Bronchial epithelial cell (primary cell): Measurements from ENCODE around the gene TNFRSF13B. TPM values are rescaled to one million over a fixed set of nuclear protein-coding genes. Genes with fewer than 3 reads are reported as not detected.

Experiments
- DNase-seq: peaks from one replicate; pipeline ENCODE4 v3.0.0-alpha.2; 2010; ENCODE audit warnings: low read depth
- FAIRE-seq: peaks from 2 replicates; lab custom pipeline; 2011; peaks lifted over from hg19 to GRCh38; lab: Jason Lieb, UNC
- H3K27me3 ChIP-seq: 2 replicates; pipeline ENCODE4 v1.5.1; 2011; ENCODE audit warnings: low read length; ENCODE audit not compliant: control insufficient read depth, insufficient read depth
- H3K36me3 ChIP-seq: 2 replicates; pipeline ENCODE4 v1.5.1; 2011; ENCODE audit warnings: low read length; ENCODE audit not compliant: control insufficient read depth, insufficient read depth
- H3K4me3 ChIP-seq: 2 replicates; pipeline ENCODE4 v1.5.1; 2011; ENCODE audit warnings: mild to moderate bottlenecking, low read depth, low read length, control low read depth
- CTCF ChIP-seq: IDR thresholded peaks from 2 replicates; pipeline ENCODE4 v1.5.1; 2011; ENCODE audit warnings: mild to moderate bottlenecking, moderate library complexity, low read length, control low read depth, inconsistent platforms; ENCODE audit not compliant: insufficient read depth, severe bottlenecking
- total RNA-seq: library from RNA; depleted of rRNA; stranded (reverse); fragments of >200 nt; gene quantifications from 2 replicates; pipeline ENCODE4 v1.2.1, GENCODE V29; 2014

Gene TNFRSF13B
- total RNA-seq, 1 donor from 2014 or later = not detected

- TF ChIP-seq CTCF = no peak
- no peaks in the 10 kb centered on the region for H3K27me3 ChIP-seq
- FAIRE-seq (no peak), DNase-seq (no peak)
- H3K36me3 ChIP-seq = no peaks in the 10 kb centered on the region
- no peak overlapping the region for H3K4me3 ChIP-seq
These were observed 39.8 kb downstream of the TNFRSF13B start for GRCh38 chr17:16932156-16932555.

GRCh38 chr17:16931318-16932060 lies 40.4 kb downstream of the TNFRSF13B start:
- TF ChIP-seq CTCF = no peak
- no peak for DNase-seq
- Histone ChIP-seq H3K27me3 (no peaks in the 10 kb centered on the region), H3K36me3 (no peaks in the 10 kb centered on the region), H3K4me3 (no peak overlapping the region)
- FAIRE-seq = no peak

GRCh38 chr17:16930571-16931317 lies 41.2 kb downstream of the TNFRSF13B start:
- no peak for DNase-seq
- FAIRE-seq = no peak
- H3K4me3 ChIP-seq = no peak overlapping the region
- no peaks in the 10 kb centered on the region for H3K36me3 ChIP-seq
- TF ChIP-seq CTCF = no peak
- no peaks in the 10 kb centered on the region for H3K27me3 ChIP-seq

- no peak for DNase-seq
- Histone ChIP-seq H3K27me3 (no peaks in the 10 kb centered on the region), H3K36me3 (no peaks in the 10 kb centered on the region), H3K4me3 (no peak overlapping the region)
- no peak for FAIRE-seq
- TF ChIP-seq CTCF = no peak
These were observed 42.0 kb downstream of the TNFRSF13B start for GRCh38 chr17:16929757-16930520.

GRCh38 chr17:16929035-16929680 lies 42.8 kb downstream of the TNFRSF13B start:
- Histone ChIP-seq H3K27me3 (no peaks in the 10 kb centered on the region), H3K4me3 (no peak overlapping the region), H3K36me3 (no peaks in the 10 kb centered on the region)
- peak; percentile 55 for FAIRE-seq
- no peak for DNase-seq
- TF ChIP-seq CTCF = no peak
